A549 (cell line): Measurements from ENCODE around the gene ASAH2B. TPM values are rescaled to one million over a fixed set of nuclear protein-coding genes. Genes with fewer than 3 reads are reported as not detected.
"Not testable (repeated sequence)": the region's sequence is repeated elsewhere in the genome, so short reads cannot be mapped to it uniquely, and the experiment has no call there.

Experiments used
- ATAC-seq, 2 experiments: fragments of 200-7000 bp in 1 of 2; fragments of >200 bp in 1 of 2; cut with Nextera tagmentation in 1 of 2; cut with Tn5 transposase in 1 of 2; 3 replicates each; pipeline versions ENCODE4 v1.8.0 to v1.9.1; 2018 to 2020; ENCODE audit warnings: mild to moderate bottlenecking in 1 of 2, moderate library complexity in 1 of 2
- CTCF ChIA-PET: fragments of 300-600 bp; sonication (Branson Sonifier 250); formaldehyde crosslinking; extraction: SDS; loops from one replicate; lab custom pipeline; 2021; ENCODE audit warnings: antibody characterized with exemption, inconsistent platforms; lab: Yijun Ruan, JAX
- POLR2A ChIA-PET: fragments of 350-600 bp; formaldehyde crosslinking; extraction: SDS; loops from one replicate; lab custom pipeline; 2021; ENCODE audit warnings: antibody characterized with exemption, inconsistent platforms; lab: Yijun Ruan, JAX
- DNase-seq, 2 experiments: peaks; one replicate each; pipeline versions ENCODE4 v3.0.0 to v3.0.0-alpha.2; 2011 to 2016; ENCODE audit warnings: low read depth in 1 of 2, low spot score in 1 of 2
- FAIRE-seq: peaks from 2 replicates; lab custom pipeline; 2011; peaks lifted over from hg19 to GRCh38; lab: Jason Lieb, UNC
- H3K27ac ChIP-seq, 2 experiments: fragments of >200 bp; sonication (Bioruptor Twin); formaldehyde crosslinking; 3 replicates each; pipeline ENCODE4 v1.5.1; 2016 to 2017
- H3K4me1 ChIP-seq: fragments of >200 bp; sonication (Bioruptor Twin); formaldehyde crosslinking; 3 replicates; pipeline ENCODE4 v1.6.1; 2016
- H3K4me2 ChIP-seq: fragments of >200 bp; sonication (Bioruptor Twin); formaldehyde crosslinking; 3 replicates; pipeline ENCODE4 v1.6.1; 2016
- H3K4me3 ChIP-seq: fragments of >200 bp; sonication (Bioruptor Twin); formaldehyde crosslinking; 3 replicates; pipeline ENCODE4 v1.5.1; 2016
- H3K9me3 ChIP-seq: fragments of >200 bp; sonication (Bioruptor Twin); formaldehyde crosslinking; 3 replicates; pipeline ENCODE4 v1.6.1; 2016
- KDM5A ChIP-seq: fragments of 200-600 bp; sonication (generic); IDR thresholded peaks from 2 replicates; pipeline ENCODE4 v1.6.1; 2016; ENCODE audit warnings: antibody characterized with exemption, mild to moderate bottlenecking
- WGBS: methylation state at CpG from one replicate; pipeline ENCODE4 v1.1.6; 2017; ENCODE audit errors: missing lambda C conversion rate; 5-methylcytosine and 5-hydroxymethylcytosine counted together
- polyA plus RNA-seq, 4 experiments: library from polyadenylated mRNA; depleted of rRNA in 3 of 4; stranded (reverse); fragments of >200 nt; fragmentation: RNase III in 1 of 4; extraction: RNeasy Plus Mini Kit Qiagen cat#74134 plus additional on column Dnase treatment in 1 of 4; gene quantifications; 2 replicates in 3 of 4; 3 replicates in 1 of 4; pipeline ENCODE4 v1.2.3, GENCODE V29; 2011 to 2017
- TF ChIP-seq, protein P1 (sequence below): fragments of 450-650 bp; IDR thresholded peaks from 2 replicates; pipeline ENCODE4 v1.6.1; 2014; ENCODE audit warnings: antibody characterized with exemption

Gene ASAH2B
- polyA plus RNA-seq, 2 of the 4 experiments (the other 2 are of a cell fraction): 3.9 to 10.5 TPM

- H3K4me2 ChIP-seq, H3K4me1 ChIP-seq, ATAC-seq, DNase-seq, H3K4me3 ChIP-seq, CTCF ChIA-PET, POLR2A ChIA-PET, FAIRE-seq, H3K27ac ChIP-seq, H3K9me3 ChIP-seq: not testable (repeated sequence)
- 0% methylated on average over 1 of the region's 1 CpG for WGBS
Measured at GRCh38 chr10:50706006-50706405, 33.7 kb upstream of the ASAH2B start.

DNA sequence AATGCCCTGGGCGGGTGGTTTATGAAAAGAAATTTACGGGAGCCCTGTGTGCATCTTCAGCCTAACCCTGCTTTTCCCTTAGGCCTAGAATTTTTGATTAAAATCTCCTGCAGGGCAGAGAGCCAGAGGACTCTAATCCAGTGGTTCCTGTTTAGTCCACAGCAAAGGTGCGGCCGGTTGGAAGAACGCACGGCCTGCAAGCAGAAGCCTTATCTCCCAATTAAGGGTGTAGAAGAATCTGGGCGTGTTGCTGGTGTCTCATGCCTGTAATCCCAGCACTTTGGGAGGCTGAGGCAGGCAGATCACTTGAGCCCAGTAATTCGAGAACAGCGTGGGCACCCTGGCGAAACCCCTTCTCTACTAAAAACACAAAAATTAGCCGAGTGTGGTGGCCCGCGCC lies 29.5 kb upstream of the ASAH2B start:
- H3K9me3 ChIP-seq, H3K27ac ChIP-seq, DNase-seq, FAIRE-seq, H3K4me1 ChIP-seq, H3K4me3 ChIP-seq, CTCF ChIA-PET, H3K4me2 ChIP-seq, POLR2A ChIA-PET, ATAC-seq: not testable (repeated sequence)
- WGBS: 78% methylated on average over 13 of the region's 13 CpGs

DNA sequence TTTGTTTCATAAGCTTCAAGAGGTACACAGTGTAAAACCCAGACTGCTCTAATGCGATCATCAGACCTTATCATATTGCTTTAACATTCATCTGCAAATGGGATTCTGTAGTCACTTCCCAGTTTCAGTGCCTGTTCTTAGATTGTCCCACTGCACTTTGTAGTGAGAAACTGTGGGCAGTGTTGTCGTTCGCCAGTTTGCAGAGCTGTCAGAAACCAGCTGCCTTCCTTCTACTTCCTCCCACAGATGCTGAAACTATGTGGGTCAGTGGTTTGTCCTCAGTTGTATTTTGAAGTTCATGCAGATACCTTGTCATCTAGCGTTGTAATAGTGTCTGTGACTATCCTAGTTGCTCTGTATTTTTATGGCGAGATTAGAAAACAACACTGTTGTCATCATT lies 15.9 kb upstream of the ASAH2B start:
- H3K4me3 ChIP-seq, H3K27ac ChIP-seq, POLR2A ChIA-PET, H3K4me2 ChIP-seq, ATAC-seq, H3K4me1 ChIP-seq, H3K9me3 ChIP-seq, DNase-seq: not testable (repeated sequence)
- WGBS: 42% methylated on average over 5 of the region's 5 CpGs
- CTCF ChIA-PET: interaction anchor here (1.2 kb wide), 1 partner anchor 63 kb away, joined by 3 read pairs; no protein-coding TSS in a partner anchor
- FAIRE-seq: peak; percentile 28

DNA sequence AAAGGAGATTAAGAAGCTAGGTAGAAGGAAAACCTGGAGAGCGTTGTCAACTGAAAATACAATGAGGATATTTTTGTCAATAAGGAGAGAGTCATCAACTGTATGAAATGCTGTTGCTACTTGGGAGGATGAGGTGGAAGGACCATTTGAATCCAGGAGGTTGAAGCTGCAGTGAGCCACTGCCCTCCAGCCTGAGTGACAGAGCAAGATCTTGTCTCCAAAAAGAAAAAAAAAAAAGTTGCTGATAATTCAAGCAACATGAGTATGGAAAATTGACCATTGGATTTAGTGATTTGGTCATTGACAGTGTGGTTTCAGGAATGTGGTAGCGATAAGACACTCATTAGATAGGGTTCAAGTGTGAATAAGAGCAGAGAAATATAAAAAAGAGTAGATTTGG lies 11.6 kb upstream of the ASAH2B start:
- CTCF ChIA-PET, FAIRE-seq: not testable (repeated sequence)
- 6% methylated on average over 2 of the region's 2 CpGs for WGBS

DNA sequence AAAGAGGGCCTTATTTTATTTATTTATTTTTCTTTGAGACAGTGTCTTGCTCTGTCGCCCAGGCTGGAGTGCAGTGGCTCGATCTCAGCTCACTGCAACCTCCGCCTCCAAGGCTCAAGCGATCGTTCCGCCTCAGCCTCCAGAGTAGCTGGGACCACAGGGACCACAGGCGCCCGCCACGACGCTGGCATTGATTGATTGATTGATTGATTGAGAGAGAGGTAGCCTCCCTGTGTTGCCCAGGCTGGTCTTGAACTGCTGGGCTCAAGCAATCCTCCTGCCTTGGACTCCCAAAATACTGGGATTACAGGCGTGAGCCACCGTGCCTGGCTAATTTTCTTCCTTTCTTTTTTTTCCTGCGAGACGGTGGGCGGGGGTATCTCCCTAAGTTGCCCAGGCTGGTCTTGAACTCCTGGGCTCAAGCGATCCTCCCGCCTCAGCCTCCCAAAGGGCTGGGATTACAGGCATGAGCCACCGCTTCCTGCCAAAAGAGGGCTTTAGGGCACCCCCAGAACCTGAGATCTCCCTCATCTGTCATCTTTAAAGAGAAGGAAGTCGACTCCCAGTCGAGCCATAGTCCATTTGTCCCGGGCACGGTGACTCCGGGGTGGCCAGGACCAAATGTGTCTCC lies 634 bp upstream of the ASAH2B start:
- FAIRE-seq, ATAC-seq, H3K9me3 ChIP-seq, H3K4me1 ChIP-seq, CTCF ChIA-PET, DNase-seq: not testable (repeated sequence)
- Histone ChIP-seq H3K27ac (peak overlapping the region; percentile 77 to 96), H3K4me2 (peak overlapping the region; percentile 77), H3K4me3 (peak overlapping the region; percentile 55)
- 79% methylated on average over 22 of the region's 23 CpGs for WGBS
- POLR2A ChIA-PET: interaction anchor here (0.7 to 0.8 kb wide), 2 partner anchors 115 to 407 kb away, joined by 4 to 5 read pairs; partner anchors contain the start of gene SGMS1

More for the DNA sequence above, 11.6 kb upstream of the ASAH2B start:
- H3K27ac ChIP-seq, DNase-seq, H3K4me1 ChIP-seq, H3K9me3 ChIP-seq, H3K4me2 ChIP-seq, POLR2A ChIA-PET, ATAC-seq, H3K4me3 ChIP-seq: not testable (repeated sequence)

- peak in 1 of 2 experiments; percentile 5 for DNase-seq
- 0 out of 2 replicates have a peak, but pooled peaks have one; percentile 11 for TF ChIP-seq KDM5A
- TF ChIP-seq, protein P1, sequence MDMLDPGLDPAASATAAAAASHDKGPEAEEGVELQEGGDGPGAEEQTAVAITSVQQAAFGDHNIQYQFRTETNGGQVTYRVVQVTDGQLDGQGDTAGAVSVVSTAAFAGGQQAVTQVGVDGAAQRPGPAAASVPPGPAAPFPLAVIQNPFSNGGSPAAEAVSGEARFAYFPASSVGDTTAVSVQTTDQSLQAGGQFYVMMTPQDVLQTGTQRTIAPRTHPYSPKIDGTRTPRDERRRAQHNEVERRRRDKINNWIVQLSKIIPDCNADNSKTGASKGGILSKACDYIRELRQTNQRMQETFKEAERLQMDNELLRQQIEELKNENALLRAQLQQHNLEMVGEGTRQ: no peak
- under 1% methylated on average over 8 of the region's 8 CpGs for WGBS
- FAIRE-seq: no peak
- ChIA-PET CTCF (no interaction called here), POLR2A (interaction anchor here (0.5 kb wide), 1 partner anchor 945 kb away, joined by 3 read pairs; no protein-coding TSS in a partner anchor)
- H3K4me3 ChIP-seq: peak overlapping the region; percentile 55
- 0 out of 3 replicates have a peak, but pooled peaks cover 4% of the 10 kb centered on the region for H3K4me1 ChIP-seq
- H3K9me3 ChIP-seq: no peaks in the 10 kb centered on the region
- H3K4me2 ChIP-seq: peak overlapping the region; percentile 77
- peak overlapping the region; percentile 77 to 96 for H3K27ac ChIP-seq
- ATAC-seq: peak; percentile 12 to 48; a peak in 3 of 6 replicates
Measured at GRCh38 chr10:50740293-50740648, 535 bp downstream of the ASAH2B start.

DNA sequence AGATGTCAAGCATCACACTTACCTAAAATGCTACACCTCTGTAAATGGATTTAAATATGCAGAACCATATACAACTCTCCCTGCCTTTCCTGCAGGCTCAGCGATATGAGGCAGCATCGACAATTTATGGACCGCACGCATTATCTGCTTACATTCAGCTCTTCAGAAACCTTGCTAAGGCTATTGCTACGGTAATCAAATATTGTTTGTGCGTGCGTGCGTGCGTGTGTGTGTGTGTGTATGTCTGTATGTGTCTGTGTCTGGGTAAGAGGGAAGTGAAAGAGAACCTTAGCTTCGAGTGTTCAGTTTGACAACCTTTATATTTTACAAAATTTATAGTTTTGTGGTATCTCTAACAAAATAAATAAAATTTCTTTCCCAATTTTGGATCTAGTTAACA lies 3.1 kb downstream of the ASAH2B start:
- DNase-seq, H3K27ac ChIP-seq, H3K9me3 ChIP-seq, POLR2A ChIA-PET, FAIRE-seq, H3K4me3 ChIP-seq, H3K4me1 ChIP-seq, H3K4me2 ChIP-seq, ATAC-seq, CTCF ChIA-PET: not testable (repeated sequence)
- 75% methylated on average over 10 of the region's 10 CpGs for WGBS

- H3K27ac ChIP-seq, POLR2A ChIA-PET, DNase-seq, H3K4me2 ChIP-seq, H3K4me1 ChIP-seq, H3K9me3 ChIP-seq, H3K4me3 ChIP-seq, ATAC-seq, FAIRE-seq, CTCF ChIA-PET: not testable (repeated sequence)
- WGBS: 41% methylated on average over 5 of the region's 5 CpGs
Measured at GRCh38 chr10:50766774-50767513, 27.2 kb downstream of the ASAH2B start.

DNA sequence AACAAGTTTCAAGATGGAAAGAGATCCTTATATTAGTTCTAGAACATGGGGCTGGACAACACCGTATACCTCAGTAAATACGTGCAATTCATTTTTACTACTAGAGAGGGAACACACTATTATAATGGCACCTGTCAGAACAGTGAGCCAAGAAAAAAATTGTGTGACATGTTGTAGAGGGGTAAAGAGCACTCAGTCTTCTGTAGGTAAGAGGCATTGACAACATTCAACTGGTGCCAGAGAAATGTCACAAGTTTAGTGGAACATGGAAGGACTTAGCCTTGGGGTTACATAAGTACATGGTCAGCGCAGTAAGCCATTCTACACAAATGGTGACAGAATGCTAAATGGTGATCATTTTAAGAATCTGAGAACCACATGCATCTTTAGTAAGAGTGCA lies 32.3 kb downstream of the ASAH2B start:
- CTCF ChIA-PET, H3K27ac ChIP-seq, H3K9me3 ChIP-seq, FAIRE-seq, POLR2A ChIA-PET, DNase-seq, ATAC-seq, H3K4me3 ChIP-seq, H3K4me2 ChIP-seq, H3K4me1 ChIP-seq: not testable (repeated sequence)
- WGBS: 69% methylated on average over 3 of the region's 3 CpGs

DNA sequence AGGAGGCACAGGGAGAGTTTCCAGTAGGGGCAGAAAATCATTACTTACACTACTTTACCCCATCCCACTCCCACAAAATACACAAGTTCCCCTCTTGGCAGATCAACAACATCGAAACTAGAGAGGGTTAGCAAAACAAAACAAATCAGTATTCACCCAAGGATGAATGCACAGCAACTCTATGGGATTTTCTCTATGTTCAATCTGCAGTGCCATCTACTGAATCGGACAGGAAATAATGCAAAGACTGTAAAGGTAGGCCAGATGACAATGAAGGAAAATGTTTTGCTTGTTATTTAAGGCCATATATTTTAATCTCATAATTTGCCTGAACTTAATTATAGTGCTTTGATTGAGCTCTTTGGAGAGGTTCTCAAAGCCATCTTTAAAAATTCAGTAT lies 35.1 kb downstream of the ASAH2B start:
- H3K4me3 ChIP-seq, CTCF ChIA-PET, FAIRE-seq, H3K27ac ChIP-seq, DNase-seq, POLR2A ChIA-PET, H3K9me3 ChIP-seq, H3K4me1 ChIP-seq, H3K4me2 ChIP-seq: not testable (repeated sequence)
- WGBS: 15% methylated on average over 2 of the region's 2 CpGs
- peak in 1 of 2 experiments; percentile 55; a peak in 2 of 6 replicates for ATAC-seq
